Endodermal cell (in vitro differentiated cells): ENCODE data around the gene RASD1. TPM values are rescaled to one million over a fixed set of nuclear protein-coding genes. Genes with fewer than 3 reads are reported as not detected.

Source experiments
- DNase-seq: peaks from one replicate; pipeline ENCODE4 v3.0.0-alpha.2; 2017
- H3K27ac ChIP-seq: 2 replicates; pipeline ENCODE4 v1.5.1; 2013; ENCODE audit warnings: mild to moderate bottlenecking, low read depth, low read length, moderate library complexity
- H3K27me3 ChIP-seq: 2 replicates; pipeline ENCODE4 v1.6.1; 2013; ENCODE audit warnings: mild to moderate bottlenecking, low read length, moderate library complexity; ENCODE audit not compliant: insufficient read depth, control insufficient read depth, poor library complexity, severe bottlenecking
- H3K36me3 ChIP-seq: 2 replicates; pipeline ENCODE4 v1.7.0; 2013; ENCODE audit warnings: mild to moderate bottlenecking, low read length, moderate library complexity; ENCODE audit not compliant: control insufficient read depth, insufficient read depth
- H3K4me1 ChIP-seq: one replicate; pipeline ENCODE4 v1.7.0; 2013; ENCODE audit warnings: low read length; ENCODE audit not compliant: control insufficient read depth, insufficient read depth
- H3K4me3 ChIP-seq: 2 replicates; pipeline ENCODE4 v1.5.1; 2013; ENCODE audit warnings: mild to moderate bottlenecking, low read length, moderate library complexity
- H3K9ac ChIP-seq: 2 replicates; pipeline ENCODE4 v1.6.1; 2013; ENCODE audit warnings: mild to moderate bottlenecking, low read length, moderate library complexity; ENCODE audit not compliant: poor library complexity, severe bottlenecking; ENCODE audit errors: extremely low read depth
- H3K9me3 ChIP-seq: 2 replicates; pipeline ENCODE4 v1.6.1; 2013; ENCODE audit warnings: mild to moderate bottlenecking, low read length, moderate library complexity; ENCODE audit not compliant: control insufficient read depth
- H3K27ac Mint-ChIP-seq: 2 replicates; pipeline ENCODE4 v1.8.0; 2020; ENCODE audit warnings: mixed read lengths
- H3K27me3 Mint-ChIP-seq: 2 replicates; pipeline ENCODE4 v1.8.0; 2021; ENCODE audit warnings: mild to moderate bottlenecking, mixed read lengths; ENCODE audit not compliant: insufficient read depth
- H3K36me3 Mint-ChIP-seq: 2 replicates; pipeline ENCODE4 v1.8.0; 2020; ENCODE audit warnings: low read depth, mixed read lengths
- H3K4me1 Mint-ChIP-seq: 2 replicates; pipeline ENCODE4 v1.8.0; 2020; ENCODE audit warnings: mixed read lengths
- H3K4me3 Mint-ChIP-seq: 2 replicates; pipeline ENCODE4 v1.8.0; 2020; ENCODE audit warnings: mild to moderate bottlenecking, moderate library complexity, mixed read lengths
- H3K9me3 Mint-ChIP-seq: 2 replicates; pipeline ENCODE4 v1.8.0; 2020; ENCODE audit warnings: mild to moderate bottlenecking, mixed read lengths
- CTCF ChIP-seq: fragments of 200-600 bp; sonication (generic); conservative IDR thresholded peaks from 2 replicates; pipeline ENCODE4 v1.5.0; 2021; ENCODE audit warnings: antibody characterized with exemption, mild to moderate bottlenecking
- WGBS, 2 experiments: methylation state at CpG; one replicate each; pipeline versions ENCODE4 v1.1.5 to v1.1.7; 2013; ENCODE audit warnings: missing lambda C conversion rate in 2 of 2, mixed read lengths in 1 of 2; ENCODE audit not compliant: insufficient coverage in 1 of 2, insufficient read length in 1 of 2; 5-methylcytosine and 5-hydroxymethylcytosine counted together
- total RNA-seq, 2 donors: library from RNA; stranded (reverse); fragmentation: NEBNext Ultra II Directional in 1 of 2; extraction: Animal tissue kit (Norgen Biotek cat#: 25700) in 1 of 2; gene quantifications; 2 replicates in 1 of 2; 3 replicates in 1 of 2; pipeline ENCODE4 v1.2.1, GENCODE V29; 2021

RASD1 gene
- total RNA-seq, 2 donors from 2014 or later, result 1.9 to 2.5 TPM

DNA sequence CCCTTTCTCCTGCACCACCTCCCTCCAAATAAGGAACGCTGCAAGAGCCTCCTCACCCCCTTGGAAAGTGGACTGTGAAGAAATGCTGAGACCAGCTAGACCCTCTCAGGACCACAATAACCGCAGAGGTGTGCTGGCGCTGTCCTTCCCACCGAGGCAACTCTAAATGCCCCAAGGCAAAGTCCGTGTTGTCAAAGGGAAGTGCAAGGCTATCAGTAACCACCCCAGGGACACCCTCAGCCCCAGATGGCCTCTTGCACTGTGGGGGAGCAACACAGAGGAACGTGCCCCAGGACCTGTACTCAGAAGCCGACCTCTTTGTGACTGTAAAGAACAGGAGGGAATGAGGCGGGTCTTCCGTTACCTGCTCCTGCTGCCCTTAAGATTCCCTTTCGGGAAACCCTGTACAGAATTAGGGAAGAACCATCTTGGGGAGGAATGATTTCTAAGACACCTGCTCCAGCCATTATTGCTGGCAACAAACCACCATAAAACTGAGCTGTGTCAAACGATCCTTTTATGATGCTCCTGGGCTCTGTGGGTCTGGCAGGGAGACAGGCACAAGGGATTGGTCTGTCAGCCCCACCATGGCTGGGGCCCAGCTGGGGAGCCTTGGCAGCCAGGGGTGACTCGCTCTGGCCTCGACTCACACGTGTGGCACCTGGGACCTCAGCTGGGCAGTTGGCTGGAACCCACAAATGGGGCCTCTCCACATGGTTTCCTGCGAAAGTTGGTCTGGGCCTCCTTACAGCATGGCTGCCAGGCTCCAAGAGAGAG, 34.0 kb downstream of the RASD1 start:
- H3K4me3 ChIP-seq, result no peak overlapping the region
- H3K4me3 Mint-ChIP-seq, result no peak overlapping the region
- no peaks in the 10 kb centered on the region for H3K36me3 ChIP-seq
- WGBS, 2 experiments, result 83 to 85% methylated on average over 8 to 15 of the region's 15 CpGs
- H3K27ac ChIP-seq, result no peak overlapping the region
- H3K9me3 ChIP-seq, result no peaks in the 10 kb centered on the region
- H3K36me3 Mint-ChIP-seq, result no peaks in the 10 kb centered on the region
- DNase-seq, result no peak
- no peaks in the 10 kb centered on the region for H3K4me1 ChIP-seq
- no peak for TF ChIP-seq CTCF
- no peak overlapping the region for H3K27ac Mint-ChIP-seq
- peaks cover 7% of the 10 kb centered on the region for H3K27me3 ChIP-seq
- H3K9ac ChIP-seq, result no peak overlapping the region
- no peaks in the 10 kb centered on the region for H3K4me1 Mint-ChIP-seq
- peaks cover 8% of the 10 kb centered on the region for H3K9me3 Mint-ChIP-seq
- peaks cover 24% of the 10 kb centered on the region for H3K27me3 Mint-ChIP-seq

GRCh38 chr17:17460038-17460437, 36.2 kb downstream of the RASD1 start:
- no peak overlapping the region for H3K9ac ChIP-seq
- H3K36me3 Mint-ChIP-seq, result no peaks in the 10 kb centered on the region
- H3K27me3 ChIP-seq, result peaks cover 6% of the 10 kb centered on the region
- WGBS, 2 experiments, result 96 to 97% methylated on average over 3 to 4 of the region's 4 CpGs
- H3K4me1 ChIP-seq, result no peaks in the 10 kb centered on the region
- no peak overlapping the region for H3K27ac Mint-ChIP-seq
- peaks cover 21% of the 10 kb centered on the region for H3K27me3 Mint-ChIP-seq
- H3K27ac ChIP-seq, result no peak overlapping the region
- H3K4me3 Mint-ChIP-seq, result no peak overlapping the region
- H3K36me3 ChIP-seq, result no peaks in the 10 kb centered on the region
- H3K4me1 Mint-ChIP-seq, result no peaks in the 10 kb centered on the region
- peaks cover 8% of the 10 kb centered on the region for H3K9me3 Mint-ChIP-seq
- no peaks in the 10 kb centered on the region for H3K9me3 ChIP-seq
- DNase-seq, result no peak
- no peak for TF ChIP-seq CTCF
- H3K4me3 ChIP-seq, result no peak overlapping the region

- Mint-ChIP-seq H3K4me1 (no peaks in the 10 kb centered on the region), H3K27me3 (peaks cover 6% of the 10 kb centered on the region), H3K9me3 (peaks cover 8% of the 10 kb centered on the region), H3K27ac (no peak overlapping the region), H3K36me3 (no peaks in the 10 kb centered on the region), H3K4me3 (no peak overlapping the region)
- no peak overlapping the region for H3K27ac ChIP-seq
- no peaks in the 10 kb centered on the region for H3K9me3 ChIP-seq
- no peak overlapping the region for H3K9ac ChIP-seq
- no peaks in the 10 kb centered on the region for H3K36me3 ChIP-seq
- DNase-seq, result no peak
- no peaks in the 10 kb centered on the region for H3K4me1 ChIP-seq
- H3K27me3 ChIP-seq, result no peaks in the 10 kb centered on the region
- TF ChIP-seq CTCF, result no peak
- 96 to 100% methylated on average over 1 of the region's 2 CpGs for WGBS, 2 experiments
- no peak overlapping the region for H3K4me3 ChIP-seq
Observed at GRCh38 chr17:17457680-17458079, 38.5 kb downstream of the RASD1 start.
